ENCODE measurements around the gene MBD6. TPM values are rescaled to one million over a fixed set of nuclear protein-coding genes. Genes with fewer than 3 reads are reported as not detected.

Gene MBD6
- total RNA-seq, 1 experiment from 2014 or later = 66.8 TPM

DNA sequence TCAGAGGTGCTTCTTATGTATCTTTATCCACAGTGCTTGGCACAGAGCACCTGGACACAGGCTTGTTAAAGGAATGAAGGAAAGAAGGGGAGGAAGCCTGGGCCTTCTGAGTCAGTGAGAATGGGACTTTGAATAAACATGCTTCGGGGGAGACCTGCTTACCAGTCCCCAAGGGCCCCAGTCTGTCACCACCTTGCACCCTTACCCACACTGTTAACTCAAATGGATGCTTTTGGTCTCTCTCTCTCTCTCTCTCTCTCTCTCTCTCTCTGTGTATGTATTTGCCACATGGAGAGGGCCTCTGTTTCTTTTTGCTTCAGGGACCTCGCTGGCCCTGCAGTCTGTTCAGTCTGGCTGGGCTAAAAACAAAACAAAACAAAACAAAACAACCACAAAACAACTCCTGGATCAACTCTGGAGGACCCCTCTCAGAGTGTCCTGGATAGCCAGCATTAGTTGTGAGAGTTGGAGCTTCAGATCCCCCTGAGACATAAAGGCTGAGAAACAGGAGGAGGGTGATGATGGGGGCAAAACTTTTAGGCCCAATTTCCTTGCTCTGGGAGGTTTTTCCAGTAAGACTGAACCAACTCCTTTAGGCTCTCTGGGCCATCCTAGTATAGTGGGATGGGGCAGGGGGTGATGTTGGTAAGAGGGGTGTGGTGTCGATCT lies 29.1 kb downstream of the MBD6 start:
- Histone ChIP-seq H3K27ac (ENCODE audit: insufficient read length, low read depth, low read length) (no peak overlapping the region), H2BK20ac (ENCODE audit: low read depth, low read length, poor library complexity, severe bottlenecking) (no peak overlapping the region), H2BK120ac (ENCODE audit: low read depth, low read length, poor library complexity, severe bottlenecking) (no peak overlapping the region), H3K4me1 (ENCODE audit: insufficient read depth, low read length) (peaks cover 5% of the 10 kb centered on the region; the same call in 1 of the 2 replicates), H3K23ac (ENCODE audit: insufficient read length, low read depth, low read length) (no peak overlapping the region), H2AK5ac (ENCODE audit: insufficient read length, low read length) (no peak overlapping the region), H3K18ac (ENCODE audit: insufficient read length, low read depth, low read length) (no peak overlapping the region), H3K4me2 (ENCODE audit: insufficient read depth, insufficient read length, low read length) (no peak overlapping the region), H3K27me3 (ENCODE audit: insufficient read depth, low read length) (no peaks in the 10 kb centered on the region; the same call in 1 of the 2 replicates), H3K56ac (ENCODE audit: insufficient read length, low read depth, low read length) (no peak overlapping the region), H2AFZ (ENCODE audit: low read length) (no peak overlapping the region), H2BK15ac (ENCODE audit: low read depth, low read length) (no peak overlapping the region), H4K20me1 (ENCODE audit: control insufficient read depth, insufficient read depth, insufficient read length) (no peaks in the 10 kb centered on the region), H3K23me2 (ENCODE audit: insufficient read length, low read depth, low read length, poor library complexity, severe bottlenecking) (peaks cover 10% of the 10 kb centered on the region), H4K8ac (replicated peaks; ENCODE audit: insufficient read length, low read depth, low read length) (no peak overlapping the region), H3K79me2 (ENCODE audit: insufficient read depth, low read length) (peaks cover 2% of the 10 kb centered on the region; the same call in 1 of the 2 replicates), H3K9ac (ENCODE audit: extremely low read depth, insufficient read length, low read length) (no peak overlapping the region), H2BK5ac (ENCODE audit: insufficient read length, low read length) (no peak overlapping the region), H4K91ac (ENCODE audit: insufficient read length, low read depth, low read length) (no peak overlapping the region), H3K79me1 (ENCODE audit: insufficient read depth, low read depth, low read length, poor library complexity, severe bottlenecking) (peaks cover 2% of the 10 kb centered on the region), H4K5ac (ENCODE audit: insufficient read length, low read depth, low read length) (no peak overlapping the region), H3K14ac (ENCODE audit: insufficient read depth, low read length) (no peak overlapping the region), H2BK12ac (ENCODE audit: insufficient read length, low read depth, low read length) (no peak overlapping the region), H3K4ac (ENCODE audit: low read depth, low read length) (no peak overlapping the region), H3K9me3 (ENCODE audit: control insufficient read depth, low read depth, low read length) (no peaks in the 10 kb centered on the region), H3T11ph (ENCODE audit: low read length) (no peak overlapping the region)
- peaks cover 22% of the 10 kb centered on the region for H3K27me3 Mint-ChIP-seq (ENCODE audit: low read depth)
- H3K9me3 Mint-ChIP-seq = no peaks in the 10 kb centered on the region
- peak overlapping the region; percentile 84 to 89 for H3K4me3 Mint-ChIP-seq
- TF ChIP-seq, protein P1, sequence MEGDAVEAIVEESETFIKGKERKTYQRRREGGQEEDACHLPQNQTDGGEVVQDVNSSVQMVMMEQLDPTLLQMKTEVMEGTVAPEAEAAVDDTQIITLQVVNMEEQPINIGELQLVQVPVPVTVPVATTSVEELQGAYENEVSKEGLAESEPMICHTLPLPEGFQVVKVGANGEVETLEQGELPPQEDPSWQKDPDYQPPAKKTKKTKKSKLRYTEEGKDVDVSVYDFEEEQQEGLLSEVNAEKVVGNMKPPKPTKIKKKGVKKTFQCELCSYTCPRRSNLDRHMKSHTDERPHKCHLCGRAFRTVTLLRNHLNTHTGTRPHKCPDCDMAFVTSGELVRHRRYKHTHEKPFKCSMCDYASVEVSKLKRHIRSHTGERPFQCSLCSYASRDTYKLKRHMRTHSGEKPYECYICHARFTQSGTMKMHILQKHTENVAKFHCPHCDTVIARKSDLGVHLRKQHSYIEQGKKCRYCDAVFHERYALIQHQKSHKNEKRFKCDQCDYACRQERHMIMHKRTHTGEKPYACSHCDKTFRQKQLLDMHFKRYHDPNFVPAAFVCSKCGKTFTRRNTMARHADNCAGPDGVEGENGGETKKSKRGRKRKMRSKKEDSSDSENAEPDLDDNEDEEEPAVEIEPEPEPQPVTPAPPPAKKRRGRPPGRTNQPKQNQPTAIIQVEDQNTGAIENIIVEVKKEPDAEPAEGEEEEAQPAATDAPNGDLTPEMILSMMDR (conservative IDR thresholded peaks at IDR 0.05) = no peak
- H3K27ac Mint-ChIP-seq = no peak overlapping the region
- H3K36me3 Mint-ChIP-seq (ENCODE audit: insufficient read depth in 1 of 3, low read depth in 3 of 3) = peaks cover 3 to 4% (median 3%) of the 10 kb centered on the region in 3 experiments; a peak in 4 of 7 replicates
- H3K4me1 Mint-ChIP-seq = peaks cover 46 to 62% of the 10 kb centered on the region in 2 experiments
- no CpG with 5 or more reads among the region's 3 CpGs for WGBS (ENCODE audit: extremely low coverage, insufficient read length, low lambda C conversion rate)
- no peak for DNase-seq

All from H9 (cell line).